Upper lobe of right lung (tissue), 1 donor: ENCODE measurements around the gene GLDN. TPM values are rescaled to one million over a fixed set of nuclear protein-coding genes. Genes with fewer than 3 reads are reported as not detected.

Experiments used
- ATAC-seq: fragments of 200-7000 bp; cut with Tn5 transposase; one replicate; pipeline ENCODE4 v1.9.1; 2020; ENCODE audit warnings: mild to moderate bottlenecking, moderate library complexity
- DNase-seq: peaks from one replicate; pipeline ENCODE4 v3.0.0-alpha.2; 2020
- H3K27ac ChIP-seq: fragments of 200-600 bp; one replicate; pipeline ENCODE4 v1.8.0; 2022
- H3K27me3 ChIP-seq: fragments of 200-600 bp; one replicate; pipeline ENCODE4 v1.8.0; 2022; ENCODE audit warnings: mild to moderate bottlenecking
- H3K36me3 ChIP-seq: fragments of 200-600 bp; one replicate; pipeline ENCODE4 v1.8.0; 2022
- H3K4me1 ChIP-seq: fragments of 200-600 bp; one replicate; pipeline ENCODE4 v1.8.0; 2022
- H3K4me3 ChIP-seq: fragments of 200-600 bp; one replicate; pipeline ENCODE4 v1.8.0; 2022; ENCODE audit warnings: mild to moderate bottlenecking
- H3K9me3 ChIP-seq: fragments of 200-600 bp; one replicate; pipeline ENCODE4 v1.8.0; 2022
- intact Hi-C: fragments of 100-400 bp; cut with DNase I; formaldehyde crosslinking; loops from one replicate; pipeline ENCODE4 v1.11.0; 2022
- total RNA-seq: library from RNA; stranded (reverse); fragmentation: NEBNext Ultra II Directional; extraction: Animal tissue kit (Norgen Biotek cat#: 25700); gene quantifications from one replicate; pipeline ENCODE4 v1.2.1, GENCODE V29; 2021
- TF ChIP-seq, protein P1 (sequence below): fragments of 200-600 bp; IDR thresholded peaks from one replicate; pipeline ENCODE4 v1.8.0; 2022; ENCODE audit warnings: antibody characterized with exemption
- donor health status: DM: no; HTN: yes; CAD: no; lungs with severe emphysema.

Gene GLDN
- total RNA-seq, 1 donor from 2014 or later: 21.8 TPM

DNA sequence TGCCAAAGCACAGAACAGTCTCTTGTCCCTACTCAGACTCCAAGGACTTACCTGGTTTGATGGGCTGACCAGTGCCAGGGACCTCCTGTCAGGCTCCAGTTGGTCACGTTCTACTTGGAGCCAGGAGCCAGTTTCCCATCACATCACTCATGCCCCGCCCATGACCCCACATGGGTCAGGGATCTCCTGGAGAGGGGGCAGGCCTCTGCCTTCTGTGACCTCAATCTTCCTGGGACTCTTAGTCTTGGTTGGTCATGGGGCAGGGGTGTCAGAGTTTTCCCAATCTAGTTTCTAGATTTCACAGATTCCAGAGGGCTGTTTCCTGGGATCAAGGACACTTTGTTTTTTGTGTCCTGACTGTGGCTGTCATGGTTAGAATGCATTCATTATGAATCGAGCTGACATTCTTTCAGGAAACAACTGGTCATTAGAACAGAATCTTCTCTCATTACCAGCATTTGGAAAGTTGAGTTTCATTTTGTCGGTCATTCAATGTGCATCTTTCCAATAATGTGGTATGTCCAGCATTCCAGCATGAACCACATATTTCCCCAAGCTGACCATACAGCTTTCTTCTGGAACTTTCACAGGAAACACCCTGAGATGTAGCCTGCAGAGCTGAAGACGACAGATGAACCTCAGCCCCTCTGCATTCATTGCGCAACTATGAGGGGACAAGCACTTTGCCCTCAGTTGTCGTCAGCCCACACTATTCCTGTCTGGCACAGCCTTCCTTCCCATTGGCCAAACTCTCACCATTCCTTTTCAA is 22.9 kb upstream of the GLDN start:
- no peaks in the 10 kb centered on the region for H3K27me3 ChIP-seq
- H3K36me3 ChIP-seq: no peaks in the 10 kb centered on the region
- H3K4me1 ChIP-seq: peaks cover 10% of the 10 kb centered on the region
- H3K4me3 ChIP-seq: no peak overlapping the region
- ATAC-seq (peak; percentile 15), DNase-seq (no peak)
- intact Hi-C loops: no loop called here
- TF ChIP-seq, protein P1, sequence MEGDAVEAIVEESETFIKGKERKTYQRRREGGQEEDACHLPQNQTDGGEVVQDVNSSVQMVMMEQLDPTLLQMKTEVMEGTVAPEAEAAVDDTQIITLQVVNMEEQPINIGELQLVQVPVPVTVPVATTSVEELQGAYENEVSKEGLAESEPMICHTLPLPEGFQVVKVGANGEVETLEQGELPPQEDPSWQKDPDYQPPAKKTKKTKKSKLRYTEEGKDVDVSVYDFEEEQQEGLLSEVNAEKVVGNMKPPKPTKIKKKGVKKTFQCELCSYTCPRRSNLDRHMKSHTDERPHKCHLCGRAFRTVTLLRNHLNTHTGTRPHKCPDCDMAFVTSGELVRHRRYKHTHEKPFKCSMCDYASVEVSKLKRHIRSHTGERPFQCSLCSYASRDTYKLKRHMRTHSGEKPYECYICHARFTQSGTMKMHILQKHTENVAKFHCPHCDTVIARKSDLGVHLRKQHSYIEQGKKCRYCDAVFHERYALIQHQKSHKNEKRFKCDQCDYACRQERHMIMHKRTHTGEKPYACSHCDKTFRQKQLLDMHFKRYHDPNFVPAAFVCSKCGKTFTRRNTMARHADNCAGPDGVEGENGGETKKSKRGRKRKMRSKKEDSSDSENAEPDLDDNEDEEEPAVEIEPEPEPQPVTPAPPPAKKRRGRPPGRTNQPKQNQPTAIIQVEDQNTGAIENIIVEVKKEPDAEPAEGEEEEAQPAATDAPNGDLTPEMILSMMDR: no peak
- peak overlapping the region; percentile 74 for H3K27ac ChIP-seq
- no peaks in the 10 kb centered on the region for H3K9me3 ChIP-seq

DNA sequence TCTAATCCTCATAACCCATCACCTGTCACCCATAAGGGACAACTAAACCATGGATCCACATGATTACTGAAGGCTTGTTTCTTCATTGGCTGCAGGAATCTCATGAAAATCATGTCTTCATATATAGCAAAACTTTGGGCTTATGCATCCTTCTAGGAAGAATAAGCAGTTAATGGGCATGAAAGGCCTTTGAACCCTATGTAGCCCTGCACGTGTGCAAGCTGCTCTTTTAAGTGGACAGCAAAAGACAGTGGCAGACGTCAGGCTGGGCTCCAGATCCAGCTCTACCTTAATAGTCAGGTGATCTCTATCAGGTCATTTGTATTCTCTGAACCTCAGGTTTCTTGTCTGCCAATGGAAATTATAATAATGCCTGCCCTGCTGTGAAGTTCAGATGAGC is 21.9 kb upstream of the GLDN start:
- DNase-seq (no peak), ATAC-seq (no peak)
- no peaks in the 10 kb centered on the region for H3K9me3 ChIP-seq
- intact Hi-C loops: no loop called here
- TF ChIP-seq, protein P1: no peak
- H3K4me3 ChIP-seq: no peak overlapping the region
- H3K27me3 ChIP-seq: no peaks in the 10 kb centered on the region
- H3K27ac ChIP-seq: no peak overlapping the region
- peaks cover 10% of the 10 kb centered on the region for H3K4me1 ChIP-seq
- H3K36me3 ChIP-seq: no peaks in the 10 kb centered on the region

DNA sequence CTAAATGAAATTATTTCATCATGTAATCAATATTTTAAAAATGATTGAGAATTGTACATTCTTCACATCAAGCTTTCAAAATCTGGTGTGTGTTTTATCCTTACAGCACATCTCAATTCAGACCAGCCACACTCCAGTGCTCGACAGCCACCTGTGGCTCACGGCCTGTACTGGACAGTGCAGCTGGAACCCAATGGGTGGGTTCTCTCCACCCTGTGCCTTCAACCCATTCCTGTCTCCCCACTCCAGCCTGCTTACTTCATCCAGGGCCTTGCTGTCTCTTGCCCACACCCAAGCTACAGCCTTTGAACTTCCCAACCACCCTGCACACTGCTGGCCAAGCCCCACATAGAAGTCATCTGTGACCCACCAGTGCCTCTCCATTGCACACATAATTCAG is 20.6 kb upstream of the GLDN start:
- ATAC-seq (no peak), DNase-seq (no peak)
- Histone ChIP-seq H3K27ac (no peak overlapping the region), H3K36me3 (no peaks in the 10 kb centered on the region), H3K27me3 (no peaks in the 10 kb centered on the region), H3K4me3 (no peak overlapping the region), H3K9me3 (no peaks in the 10 kb centered on the region), H3K4me1 (peaks cover 10% of the 10 kb centered on the region)
- intact Hi-C loops: no loop called here
- TF ChIP-seq, protein P1: no peak

DNA sequence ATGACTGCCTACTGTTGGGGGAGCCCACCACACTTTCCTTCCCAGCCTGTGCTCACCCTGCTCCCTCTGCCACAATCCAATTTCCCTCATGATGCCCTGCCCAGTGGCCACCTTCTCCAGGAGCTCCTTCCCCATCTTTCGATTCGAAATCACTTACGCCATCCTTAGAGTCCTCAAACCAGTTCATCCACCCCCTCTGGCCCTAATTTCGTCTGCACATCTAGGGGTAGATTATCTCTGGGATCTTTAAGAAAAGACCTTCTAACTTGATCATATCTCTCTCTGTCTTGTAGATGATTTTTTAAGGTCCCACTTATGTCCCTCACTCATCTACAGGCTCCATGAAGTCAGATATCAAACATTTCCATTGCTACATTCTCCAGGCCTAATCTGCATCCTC is 20.1 kb upstream of the GLDN start:
- intact Hi-C loops: no loop called here

DNA sequence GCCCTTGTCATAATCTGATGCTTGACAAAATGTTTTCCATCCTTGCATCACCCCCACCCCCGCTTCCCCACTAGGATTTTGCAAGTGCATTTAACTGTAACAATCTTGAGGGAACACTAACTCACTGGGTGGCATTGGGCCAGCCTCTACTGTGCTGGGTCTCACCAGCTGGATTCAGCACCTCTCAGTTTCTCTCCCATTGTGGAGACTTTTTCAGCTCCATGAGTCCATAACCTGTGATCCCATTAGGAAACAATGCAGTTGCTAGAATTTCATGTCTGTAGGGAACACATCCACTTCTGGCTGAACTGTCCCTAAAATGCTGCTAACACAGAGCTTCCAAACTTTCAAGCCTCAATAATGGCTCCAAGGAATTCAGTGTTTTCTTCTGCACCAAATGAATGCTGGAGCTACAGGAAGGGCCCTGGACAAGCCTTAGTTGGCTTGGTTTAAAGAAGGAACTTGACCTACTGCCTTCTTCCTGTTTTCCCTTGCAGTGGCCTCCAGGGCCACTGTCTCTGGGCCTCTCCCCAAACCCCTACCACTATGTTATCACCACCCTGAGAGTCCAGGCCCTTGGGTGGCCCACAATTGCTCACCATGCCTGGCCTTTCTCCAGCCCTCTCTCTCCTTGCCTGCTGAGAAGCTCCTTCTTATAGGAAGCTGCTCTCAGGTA is 18.7 kb upstream of the GLDN start:
- intact Hi-C loops: no loop called here
- no peak overlapping the region for H3K4me3 ChIP-seq
- H3K36me3 ChIP-seq: no peaks in the 10 kb centered on the region
- H3K9me3 ChIP-seq: no peaks in the 10 kb centered on the region
- H3K27ac ChIP-seq: peak overlapping the region; percentile 63
- H3K27me3 ChIP-seq: no peaks in the 10 kb centered on the region
- TF ChIP-seq, protein P1: no peak
- H3K4me1 ChIP-seq: peaks cover 10% of the 10 kb centered on the region
- ATAC-seq (peak; percentile 81), DNase-seq (peak; percentile 71)

More for the DNA sequence above, 20.1 kb upstream of the GLDN start:
- no peaks in the 10 kb centered on the region for H3K9me3 ChIP-seq
- no peaks in the 10 kb centered on the region for H3K36me3 ChIP-seq
- H3K27ac ChIP-seq: no peak overlapping the region
- no peak overlapping the region for H3K4me3 ChIP-seq
- TF ChIP-seq, protein P1: no peak
- ATAC-seq (no peak), DNase-seq (no peak)
- no peaks in the 10 kb centered on the region for H3K27me3 ChIP-seq
- peaks cover 10% of the 10 kb centered on the region for H3K4me1 ChIP-seq
